ENCODE measurements around the gene EPHA10.

EPHA10 gene

GRCh38 chr1:37714226-37714625 lies 50.7 kb downstream of the EPHA10 start:
- no peak for TF ChIP-seq CTCF (IDR thresholded peaks at IDR 0.05; ENCODE audit: control insufficient read depth, extremely low read depth, insufficient read depth)
- H3K4me3 ChIP-seq (ENCODE audit: low read depth, low read length): no peak overlapping the region

GRCh38 chr1:37708471-37708870 lies 56.4 kb downstream of the EPHA10 start:
- no peak for DNase-seq (ENCODE audit: low read depth)
- no peak overlapping the region for H3K4me3 ChIP-seq (ENCODE audit: low read depth, low read length)
- no peak for TF ChIP-seq CTCF (IDR thresholded peaks at IDR 0.05; ENCODE audit: control insufficient read depth, extremely low read depth, insufficient read depth)

More at GRCh38 chr1:37714226-37714625, 50.7 kb downstream of the EPHA10 start:
- DNase-seq (ENCODE audit: low read depth): no peak

- no peak overlapping the region for H3K4me3 ChIP-seq (ENCODE audit: low read depth, low read length)
- no peak for TF ChIP-seq CTCF (IDR thresholded peaks at IDR 0.05; ENCODE audit: control insufficient read depth, extremely low read depth, insufficient read depth)
- no peak for DNase-seq (ENCODE audit: low read depth)
Observed at GRCh38 chr1:37705399-37705798, 59.5 kb downstream of the EPHA10 start.

- no peak overlapping the region for H3K4me3 ChIP-seq (ENCODE audit: low read depth, low read length)
- no peak for DNase-seq (ENCODE audit: low read depth)
- TF ChIP-seq CTCF (IDR thresholded peaks at IDR 0.05; ENCODE audit: control insufficient read depth, extremely low read depth, insufficient read depth): no peak
Observed at GRCh38 chr1:37704966-37705365, 60.0 kb downstream of the EPHA10 start.

GRCh38 chr1:37703061-37703460 lies 61.9 kb downstream of the EPHA10 start:
- H3K4me3 ChIP-seq (ENCODE audit: low read depth, low read length): no peak overlapping the region
- TF ChIP-seq CTCF (IDR thresholded peaks at IDR 0.05; ENCODE audit: control insufficient read depth, extremely low read depth, insufficient read depth): no peak
- no peak for DNase-seq (ENCODE audit: low read depth)

- H3K4me3 ChIP-seq (ENCODE audit: low read depth, low read length): no peak overlapping the region
- DNase-seq (ENCODE audit: low read depth): no peak
- no peak for TF ChIP-seq CTCF (IDR thresholded peaks at IDR 0.05; ENCODE audit: control insufficient read depth, extremely low read depth, insufficient read depth)
Observed at GRCh38 chr1:37701051-37701450, 63.9 kb downstream of the EPHA10 start.

GRCh38 chr1:37699147-37699546 lies 65.8 kb downstream of the EPHA10 start:
- H3K4me3 ChIP-seq (ENCODE audit: low read depth, low read length): no peak overlapping the region
- no peak for DNase-seq (ENCODE audit: low read depth)
- no peak for TF ChIP-seq CTCF (IDR thresholded peaks at IDR 0.05; ENCODE audit: control insufficient read depth, extremely low read depth, insufficient read depth)

All from LNCaP clone FGC (cell line).